Endodermal cell (in vitro differentiated cells): Measurements from ENCODE around the gene OR8G1. TPM values are rescaled to one million over a fixed set of nuclear protein-coding genes. Genes with fewer than 3 reads are reported as not detected.
"Not testable (repeated sequence)": the region's sequence is repeated elsewhere in the genome, so short reads cannot be mapped to it uniquely, and the experiment has no call there.

Source experiments
- DNase-seq: peaks from one replicate; pipeline ENCODE4 v3.0.0-alpha.2; 2017
- H3K27ac ChIP-seq: 2 replicates; pipeline ENCODE4 v1.5.1; 2013; ENCODE audit warnings: mild to moderate bottlenecking, low read depth, low read length, moderate library complexity
- H3K27me3 ChIP-seq: 2 replicates; pipeline ENCODE4 v1.6.1; 2013; ENCODE audit warnings: mild to moderate bottlenecking, low read length, moderate library complexity; ENCODE audit not compliant: insufficient read depth, control insufficient read depth, poor library complexity, severe bottlenecking
- H3K36me3 ChIP-seq: 2 replicates; pipeline ENCODE4 v1.7.0; 2013; ENCODE audit warnings: mild to moderate bottlenecking, low read length, moderate library complexity; ENCODE audit not compliant: control insufficient read depth, insufficient read depth
- H3K4me1 ChIP-seq: one replicate; pipeline ENCODE4 v1.7.0; 2013; ENCODE audit warnings: low read length; ENCODE audit not compliant: control insufficient read depth, insufficient read depth
- H3K4me3 ChIP-seq: 2 replicates; pipeline ENCODE4 v1.5.1; 2013; ENCODE audit warnings: mild to moderate bottlenecking, low read length, moderate library complexity
- H3K9ac ChIP-seq: 2 replicates; pipeline ENCODE4 v1.6.1; 2013; ENCODE audit warnings: mild to moderate bottlenecking, low read length, moderate library complexity; ENCODE audit not compliant: poor library complexity, severe bottlenecking; ENCODE audit errors: extremely low read depth
- H3K9me3 ChIP-seq: 2 replicates; pipeline ENCODE4 v1.6.1; 2013; ENCODE audit warnings: mild to moderate bottlenecking, low read length, moderate library complexity; ENCODE audit not compliant: control insufficient read depth
- H3K27ac Mint-ChIP-seq: 2 replicates; pipeline ENCODE4 v1.8.0; 2020; ENCODE audit warnings: mixed read lengths
- H3K27me3 Mint-ChIP-seq: 2 replicates; pipeline ENCODE4 v1.8.0; 2021; ENCODE audit warnings: mild to moderate bottlenecking, mixed read lengths; ENCODE audit not compliant: insufficient read depth
- H3K36me3 Mint-ChIP-seq: 2 replicates; pipeline ENCODE4 v1.8.0; 2020; ENCODE audit warnings: low read depth, mixed read lengths
- H3K4me1 Mint-ChIP-seq: 2 replicates; pipeline ENCODE4 v1.8.0; 2020; ENCODE audit warnings: mixed read lengths
- H3K4me3 Mint-ChIP-seq: 2 replicates; pipeline ENCODE4 v1.8.0; 2020; ENCODE audit warnings: mild to moderate bottlenecking, moderate library complexity, mixed read lengths
- H3K9me3 Mint-ChIP-seq: 2 replicates; pipeline ENCODE4 v1.8.0; 2020; ENCODE audit warnings: mild to moderate bottlenecking, mixed read lengths
- WGBS, 2 experiments: methylation state at CpG; one replicate each; pipeline versions ENCODE4 v1.1.5 to v1.1.7; 2013; ENCODE audit warnings: missing lambda C conversion rate in 2 of 2, mixed read lengths in 1 of 2; ENCODE audit not compliant: insufficient coverage in 1 of 2, insufficient read length in 1 of 2; 5-methylcytosine and 5-hydroxymethylcytosine counted together
- total RNA-seq, 2 donors: library from RNA; stranded (reverse); fragmentation: NEBNext Ultra II Directional in 1 of 2; extraction: Animal tissue kit (Norgen Biotek cat#: 25700) in 1 of 2; gene quantifications; 2 replicates in 1 of 2; 3 replicates in 1 of 2; pipeline ENCODE4 v1.2.1, GENCODE V29; 2021
- TF ChIP-seq, protein P1 (sequence below): fragments of 200-600 bp; sonication (generic); conservative IDR thresholded peaks from 2 replicates; pipeline ENCODE4 v1.5.0; 2021; ENCODE audit warnings: antibody characterized with exemption, mild to moderate bottlenecking

Gene OR8G1
- total RNA-seq, 2 donors from 2014 or later = 0.11 TPM; not detected in 1

DNA sequence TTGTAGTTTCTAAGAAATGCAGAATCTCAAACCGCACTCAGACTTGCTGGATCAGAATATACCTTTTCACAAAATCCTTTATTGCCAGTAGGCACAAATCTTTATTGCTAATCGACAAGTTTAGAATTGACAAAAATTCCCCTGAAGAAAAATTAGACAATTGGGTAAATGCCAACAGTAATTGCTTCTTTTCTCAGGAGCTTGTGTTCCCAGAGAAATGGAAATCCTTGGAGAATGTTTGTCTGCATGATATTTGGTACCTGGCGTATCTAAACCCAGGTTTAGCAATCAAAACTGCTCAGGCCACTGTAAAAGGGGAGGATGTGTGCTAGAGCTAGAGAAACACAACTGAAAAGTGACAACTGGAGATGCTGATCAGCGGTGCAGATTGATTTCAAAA, 15.2 kb downstream of the OR8G1 start, which contains the start of gene OR8G5:
Gene OR8G5 (plus strand): TSS at position 301 of the 400 bp plus-strand sequence. CDS start 8,556 bp downstream, outside the sequence.
- no peak within 1 kb of the TSS for H3K4me3 Mint-ChIP-seq
- no peaks in the 10 kb centered on the region for H3K27me3 ChIP-seq
- H3K9me3 Mint-ChIP-seq = no peaks in the 10 kb centered on the region
- peaks cover under 1% of the 10 kb centered on the region for H3K27me3 Mint-ChIP-seq
- no peaks in the 10 kb centered on the region for H3K9me3 ChIP-seq
- TF ChIP-seq, protein P1, sequence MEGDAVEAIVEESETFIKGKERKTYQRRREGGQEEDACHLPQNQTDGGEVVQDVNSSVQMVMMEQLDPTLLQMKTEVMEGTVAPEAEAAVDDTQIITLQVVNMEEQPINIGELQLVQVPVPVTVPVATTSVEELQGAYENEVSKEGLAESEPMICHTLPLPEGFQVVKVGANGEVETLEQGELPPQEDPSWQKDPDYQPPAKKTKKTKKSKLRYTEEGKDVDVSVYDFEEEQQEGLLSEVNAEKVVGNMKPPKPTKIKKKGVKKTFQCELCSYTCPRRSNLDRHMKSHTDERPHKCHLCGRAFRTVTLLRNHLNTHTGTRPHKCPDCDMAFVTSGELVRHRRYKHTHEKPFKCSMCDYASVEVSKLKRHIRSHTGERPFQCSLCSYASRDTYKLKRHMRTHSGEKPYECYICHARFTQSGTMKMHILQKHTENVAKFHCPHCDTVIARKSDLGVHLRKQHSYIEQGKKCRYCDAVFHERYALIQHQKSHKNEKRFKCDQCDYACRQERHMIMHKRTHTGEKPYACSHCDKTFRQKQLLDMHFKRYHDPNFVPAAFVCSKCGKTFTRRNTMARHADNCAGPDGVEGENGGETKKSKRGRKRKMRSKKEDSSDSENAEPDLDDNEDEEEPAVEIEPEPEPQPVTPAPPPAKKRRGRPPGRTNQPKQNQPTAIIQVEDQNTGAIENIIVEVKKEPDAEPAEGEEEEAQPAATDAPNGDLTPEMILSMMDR = no peak
- peak within 1 kb of the TSS; percentile 36 for H3K27ac Mint-ChIP-seq
- peak within 1 kb of the TSS; percentile 56 for H3K4me3 ChIP-seq
- DNase-seq = no peak
- H3K4me1 ChIP-seq = peaks cover 17% of the 10 kb centered on the region
- no peaks in the 10 kb centered on the region for H3K36me3 Mint-ChIP-seq
- 58 to 87% methylated on average over 3 to 4 of the region's 4 CpGs for WGBS, 2 experiments
- no peaks in the 10 kb centered on the region for H3K36me3 ChIP-seq
- no peak within 1 kb of the TSS for H3K27ac ChIP-seq
- no peak within 1 kb of the TSS for H3K9ac ChIP-seq
- peaks cover 28% of the 10 kb centered on the region for H3K4me1 Mint-ChIP-seq

DNA sequence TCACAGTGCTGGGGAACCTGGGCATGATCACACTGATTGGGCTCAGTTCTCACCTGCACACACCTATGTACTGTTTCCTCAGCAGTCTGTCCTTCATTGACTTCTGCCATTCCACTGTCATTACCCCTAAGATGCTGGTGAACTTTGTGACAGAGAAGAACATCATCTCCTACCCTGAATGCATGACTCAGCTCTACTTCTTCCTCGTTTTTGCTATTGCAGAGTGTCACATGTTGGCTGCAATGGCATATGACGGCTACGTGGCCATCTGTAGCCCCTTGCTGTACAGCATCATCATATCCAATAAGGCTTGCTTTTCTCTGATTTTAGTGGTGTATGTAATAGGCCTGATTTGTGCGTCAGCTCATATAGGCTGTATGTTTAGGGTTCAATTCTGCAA, 24.1 kb downstream of the OR8G1 start:
- not testable (repeated sequence) for H3K9me3 Mint-ChIP-seq, H3K4me1 Mint-ChIP-seq, H3K36me3 Mint-ChIP-seq, H3K9me3 ChIP-seq, H3K9ac ChIP-seq, DNase-seq, H3K27me3 Mint-ChIP-seq, H3K4me1 ChIP-seq, H3K27ac ChIP-seq, H3K4me3 Mint-ChIP-seq, H3K36me3 ChIP-seq, H3K27me3 ChIP-seq, H3K4me3 ChIP-seq, H3K27ac Mint-ChIP-seq
- 92% methylated on average over 4 of the region's 4 CpGs; no CpG with 5 or more reads in 1 of the 2 experiments for WGBS, 2 experiments

DNA sequence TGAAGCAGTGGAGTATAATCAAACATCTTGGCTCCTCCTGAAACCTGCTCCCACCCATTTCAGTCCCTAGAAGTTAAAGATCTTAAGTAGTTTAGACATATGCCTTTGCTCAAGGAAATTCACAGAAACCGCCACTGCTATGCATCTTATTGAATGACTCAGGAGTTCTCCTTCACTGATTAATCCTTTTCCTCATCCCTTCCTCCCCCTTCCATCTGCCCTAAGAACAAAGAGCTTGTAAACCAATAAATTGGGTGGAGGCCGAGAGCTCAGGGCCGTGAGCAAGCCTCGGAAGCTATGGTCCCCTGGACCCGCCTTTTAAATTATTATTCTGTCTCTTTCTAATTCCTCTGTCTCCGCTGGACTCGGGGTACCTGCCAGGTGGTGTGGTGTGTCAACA, 30.0 kb downstream of the OR8G1 start:
- not testable (repeated sequence) for H3K27ac Mint-ChIP-seq

DNA sequence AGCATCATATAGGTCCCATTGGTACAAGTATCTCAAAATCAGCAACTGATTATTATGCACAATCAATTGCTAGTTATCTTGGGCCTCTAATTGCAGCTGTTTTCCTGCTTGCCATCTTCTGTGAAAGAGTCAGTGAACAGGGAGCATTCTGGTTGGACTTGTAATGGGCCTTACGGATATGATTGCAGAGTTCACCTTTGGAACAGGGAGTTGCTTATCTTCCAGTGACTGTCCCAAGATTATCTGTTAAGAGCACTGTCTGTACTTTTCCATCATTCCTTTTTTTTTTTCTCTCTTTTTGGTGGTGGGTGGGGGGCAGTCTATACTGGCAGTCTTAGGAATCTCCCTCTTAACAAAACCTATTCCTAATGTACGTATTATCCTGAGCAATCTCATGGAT, 33.1 kb downstream of the OR8G1 start:
- Mint-ChIP-seq H3K36me3 (no peaks in the 10 kb centered on the region), H3K4me1 (peaks cover 23% of the 10 kb centered on the region), H3K27ac (no peak overlapping the region), H3K9me3 (no peaks in the 10 kb centered on the region), H3K27me3 (no peaks in the 10 kb centered on the region), H3K4me3 (no peak overlapping the region)
- Histone ChIP-seq H3K9me3 (no peaks in the 10 kb centered on the region), H3K27me3 (no peaks in the 10 kb centered on the region), H3K36me3 (no peaks in the 10 kb centered on the region), H3K4me1 (no peaks in the 10 kb centered on the region), H3K9ac (no peak overlapping the region), H3K27ac (no peak overlapping the region), H3K4me3 (no peak overlapping the region)
- TF ChIP-seq, protein P1 = no peak
- no peak for DNase-seq
- 83 to 95% methylated on average over 1 to 2 of the region's 2 CpGs for WGBS, 2 experiments

More for the DNA sequence above, 30.0 kb downstream of the OR8G1 start:
- H3K4me3 ChIP-seq, H3K36me3 ChIP-seq, DNase-seq, H3K4me3 Mint-ChIP-seq, H3K4me1 ChIP-seq, H3K36me3 Mint-ChIP-seq, H3K27me3 ChIP-seq, H3K27ac ChIP-seq, H3K27me3 Mint-ChIP-seq, H3K9ac ChIP-seq, H3K9me3 Mint-ChIP-seq, H3K9me3 ChIP-seq: not testable (repeated sequence)
- 86 to 100% methylated on average over 1 to 6 of the region's 7 CpGs for WGBS, 2 experiments
- peaks cover 17% of the 10 kb centered on the region for H3K4me1 Mint-ChIP-seq
